NCI-H2107 (cell line): ENCODE results near the gene GRM8.
"Not testable (repeated sequence)": the region's sequence is repeated elsewhere in the genome, so short reads cannot be mapped to it uniquely, and the experiment has no call there.

Experiments used
- DNase-seq: peaks from one replicate; lab custom pipeline; 2025; lab: John Stamatoyannopoulos, UW

GRM8 gene

GRCh38 chr7:126718419-126718818 lies 534.3 kb downstream of the GRM8 start:
- DNase-seq: no peak

DNA sequence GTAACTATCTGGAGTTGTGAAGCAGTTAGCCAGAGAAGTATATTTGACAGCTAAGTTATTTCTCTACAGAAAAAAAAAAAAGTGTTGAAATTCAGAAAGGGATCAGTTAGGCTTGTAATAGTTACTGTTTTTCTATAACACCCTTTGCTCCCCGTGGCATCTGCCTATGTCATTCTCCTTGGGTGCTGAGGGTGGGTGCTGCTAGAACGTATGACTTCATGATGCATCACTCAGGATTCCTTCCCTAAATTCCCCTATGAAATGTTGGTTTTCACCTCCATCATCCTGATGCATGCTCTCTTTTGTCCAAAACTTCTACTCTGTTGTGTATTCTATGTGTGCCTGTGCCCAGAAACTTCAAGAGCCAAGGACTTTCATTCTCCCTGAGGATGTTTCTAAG lies 536.4 kb downstream of the GRM8 start:
- DNase-seq: no peak

- DNase-seq: peak; percentile 45
Observed at GRCh38 chr7:126715076-126715475, 537.7 kb downstream of the GRM8 start.

- no peak for DNase-seq
Observed at GRCh38 chr7:126702242-126703016, 550.3 kb downstream of the GRM8 start.

DNA sequence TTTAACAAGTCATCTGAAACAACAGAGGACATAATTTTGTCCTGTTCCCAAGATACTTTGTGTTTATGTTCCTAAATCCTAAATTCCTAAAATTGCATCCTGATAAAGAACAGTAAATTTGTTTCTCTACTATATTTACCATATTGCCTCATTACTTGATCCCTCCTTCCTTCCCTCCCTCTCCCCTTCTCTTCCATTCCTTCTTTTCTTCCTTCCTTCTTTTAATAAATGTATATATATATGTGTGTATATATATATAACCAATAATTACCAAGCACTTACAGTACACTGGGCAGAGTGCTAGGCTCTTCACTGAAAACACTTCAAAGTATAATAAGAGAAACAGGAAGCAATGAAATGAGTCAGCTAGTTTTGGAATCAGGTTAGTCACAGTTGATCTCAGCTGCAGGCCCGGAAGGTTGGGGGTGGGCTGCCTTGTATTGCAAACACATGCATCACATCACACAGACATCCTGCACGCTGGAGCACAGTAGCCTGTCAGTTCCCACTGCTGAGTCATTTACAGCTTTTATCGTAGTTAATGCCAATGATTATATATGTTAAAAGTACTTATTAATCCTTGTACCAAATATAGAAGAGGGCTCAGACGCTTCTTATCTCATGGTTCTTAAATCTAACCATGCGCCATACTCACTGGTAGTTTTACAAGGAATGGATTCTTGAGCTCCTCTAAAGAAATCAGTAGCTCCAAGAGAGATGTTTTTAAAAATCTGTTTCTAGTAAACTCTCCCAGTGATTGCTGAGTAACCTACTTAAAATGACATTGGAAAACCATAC lies 551.7 kb downstream of the GRM8 start:
- peak; percentile 73 for DNase-seq

GRCh38 chr7:126699707-126700106 lies 553.0 kb downstream of the GRM8 start:
- no peak for DNase-seq

- DNase-seq: no peak
Observed at GRCh38 chr7:126698909-126699308, 553.8 kb downstream of the GRM8 start.

DNA sequence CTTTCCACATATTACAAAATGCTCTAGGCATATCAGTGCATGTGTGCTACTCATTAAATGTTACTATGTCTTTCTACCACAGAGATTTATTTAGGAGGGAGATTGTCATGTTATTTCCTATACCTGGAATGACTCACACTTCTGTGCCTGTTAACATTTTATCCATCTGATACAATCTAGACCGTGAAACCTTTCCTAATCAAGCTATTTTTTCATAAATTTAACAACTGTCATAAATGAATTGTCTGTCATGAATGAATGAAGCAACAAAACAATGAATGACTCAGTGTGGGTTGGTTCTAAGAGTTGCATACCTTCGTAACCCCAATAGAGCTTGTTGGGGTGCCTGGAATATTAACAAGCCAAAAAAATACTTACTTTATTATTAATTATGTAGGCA lies 554.3 kb downstream of the GRM8 start:
- DNase-seq: no peak

DNA sequence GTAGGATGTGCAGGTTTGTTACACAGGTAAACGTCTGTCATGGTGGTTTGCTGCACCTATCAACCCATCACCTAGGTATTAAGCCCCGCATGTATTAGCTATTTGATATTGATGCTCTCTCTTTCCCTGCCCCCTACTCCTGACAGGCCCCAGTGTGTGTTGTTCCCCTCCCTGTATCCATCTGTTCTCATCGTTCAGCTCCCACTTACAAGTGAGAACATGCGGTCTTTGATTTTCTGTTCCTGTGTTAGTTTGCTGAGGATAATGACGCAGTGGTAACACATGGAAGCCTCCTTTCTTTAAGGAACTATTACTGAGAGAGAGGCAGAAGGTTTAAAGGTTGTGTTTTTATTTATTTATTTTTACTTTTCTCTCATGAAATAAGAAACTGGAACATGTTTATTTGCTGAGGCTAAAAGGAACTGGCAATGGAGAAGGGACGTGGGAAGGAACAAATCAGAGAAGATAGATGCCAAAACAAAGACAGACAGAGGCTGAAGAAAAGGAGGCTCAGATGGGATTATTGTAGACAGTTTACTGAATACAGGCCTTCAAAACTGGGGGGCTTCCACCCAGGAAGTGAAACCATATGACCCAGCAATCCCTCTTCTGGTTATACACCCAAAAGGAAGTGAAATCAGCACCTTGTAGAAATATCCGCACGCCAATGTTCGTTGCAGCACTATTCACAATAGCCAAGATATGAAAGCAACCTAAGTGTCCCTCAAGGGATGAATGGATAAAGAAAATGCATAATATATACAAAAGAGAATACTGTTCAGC lies 556.3 kb downstream of the GRM8 start:
- DNase-seq: no peak

GRCh38 chr7:126690848-126691751 lies 561.6 kb downstream of the GRM8 start:
- DNase-seq: no peak

- no peak for DNase-seq
Observed at GRCh38 chr7:126690104-126690503, 562.6 kb downstream of the GRM8 start.

DNA sequence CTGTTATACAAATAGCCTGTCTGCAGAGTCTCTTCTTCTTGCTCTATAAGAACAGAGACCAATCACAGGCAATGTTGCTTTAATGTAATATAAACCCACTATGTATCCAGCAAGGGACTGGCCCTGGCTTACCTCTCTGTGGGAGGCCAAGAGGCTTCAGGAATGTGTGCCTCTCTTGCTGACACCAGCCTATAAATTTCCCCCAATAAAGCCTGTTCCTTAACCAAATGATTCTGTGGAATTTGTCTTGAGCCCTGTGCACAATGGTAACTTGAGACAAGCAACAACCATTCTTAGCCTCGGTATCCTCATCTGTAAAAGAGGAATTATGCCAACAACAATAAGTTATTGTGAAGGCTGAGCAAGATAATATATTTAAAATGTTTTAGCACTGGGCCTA lies 563.7 kb downstream of the GRM8 start:
- no peak for DNase-seq

DNA sequence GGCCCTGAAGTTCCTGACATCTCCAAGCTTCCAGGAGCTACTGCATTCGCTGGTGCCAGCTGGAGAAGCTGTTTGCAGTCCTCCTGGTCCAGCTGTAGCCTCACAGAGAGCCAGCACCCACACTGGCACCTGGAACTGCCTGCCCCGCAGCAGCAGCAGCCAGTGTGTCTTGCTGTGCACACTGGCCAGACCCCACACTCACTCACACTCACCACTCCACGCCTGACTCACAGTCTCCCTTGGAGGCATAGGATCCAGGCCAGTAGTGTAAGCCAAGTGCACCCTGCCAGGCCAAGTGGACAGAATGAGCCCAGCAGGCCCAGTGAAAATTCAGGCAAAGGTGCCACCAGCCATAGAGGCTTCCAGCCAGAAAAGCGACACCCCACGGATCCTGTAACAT lies 566.3 kb downstream of the GRM8 start:
- no peak for DNase-seq

DNA sequence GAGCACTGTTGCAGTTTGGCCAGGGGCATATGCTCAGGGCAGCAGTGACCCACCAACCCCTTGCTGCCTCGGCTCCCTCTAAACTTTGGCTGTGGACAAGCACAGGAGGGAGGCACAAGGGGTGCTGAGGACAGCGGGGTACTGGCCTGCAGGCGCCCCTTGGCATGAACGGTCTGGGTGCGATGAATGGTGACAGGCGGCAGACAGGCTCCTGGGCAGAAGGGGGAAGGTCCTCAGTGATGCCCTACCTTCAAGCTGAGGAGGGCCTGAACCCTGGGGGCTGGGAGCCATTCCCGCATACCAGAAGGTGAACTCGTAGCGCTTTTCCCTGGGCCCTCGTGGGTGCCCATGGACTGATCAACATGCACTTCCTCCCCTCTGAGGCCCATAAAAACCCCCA lies 567.1 kb downstream of the GRM8 start:
- DNase-seq: no peak

DNA sequence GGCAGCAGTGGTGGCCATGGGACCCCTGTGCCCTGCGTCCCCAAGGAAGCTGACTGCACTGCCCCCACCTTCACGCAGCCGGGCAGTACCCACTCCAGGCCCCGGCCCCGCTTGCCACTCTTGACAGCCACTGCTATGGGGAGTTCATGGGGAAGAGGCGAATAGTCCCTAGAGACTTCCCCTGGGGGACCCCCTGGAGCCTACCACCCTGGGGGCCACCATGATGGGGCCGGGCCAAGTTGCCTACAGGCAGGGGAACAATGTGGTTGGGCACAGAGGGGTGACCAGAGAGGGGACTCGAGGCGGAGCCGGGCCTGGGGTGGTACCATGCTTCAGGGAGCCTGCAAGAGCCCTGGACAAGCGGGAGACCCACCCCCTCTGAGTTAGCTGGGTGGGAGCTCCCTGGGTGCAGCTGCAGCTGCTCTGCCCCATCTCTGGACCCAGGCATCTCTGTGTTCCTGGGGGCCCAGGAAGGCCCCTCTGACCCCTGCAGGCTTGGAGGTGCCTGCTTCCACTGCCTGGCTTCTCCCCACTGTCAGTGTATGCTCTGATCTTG lies 567.6 kb downstream of the GRM8 start:
- DNase-seq: no peak

DNA sequence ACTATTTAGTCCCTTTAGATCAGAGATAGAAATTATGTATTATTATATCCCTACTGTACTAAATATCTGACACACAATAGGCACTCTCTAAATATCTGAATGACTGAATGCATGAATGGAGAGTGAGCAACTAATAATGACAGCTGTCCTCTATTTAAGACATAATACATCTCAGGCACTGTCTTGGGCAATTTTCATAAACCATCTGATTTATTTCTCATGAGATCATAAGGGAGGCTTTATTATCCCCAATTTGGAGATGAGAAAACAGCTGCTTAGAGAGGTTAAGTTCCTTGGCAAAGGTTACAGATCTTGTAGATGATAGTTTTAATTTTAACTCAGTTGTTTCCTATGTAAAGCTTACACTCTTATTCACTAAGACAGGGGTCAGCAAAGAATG lies 570.6 kb downstream of the GRM8 start:
- no peak for DNase-seq

DNA sequence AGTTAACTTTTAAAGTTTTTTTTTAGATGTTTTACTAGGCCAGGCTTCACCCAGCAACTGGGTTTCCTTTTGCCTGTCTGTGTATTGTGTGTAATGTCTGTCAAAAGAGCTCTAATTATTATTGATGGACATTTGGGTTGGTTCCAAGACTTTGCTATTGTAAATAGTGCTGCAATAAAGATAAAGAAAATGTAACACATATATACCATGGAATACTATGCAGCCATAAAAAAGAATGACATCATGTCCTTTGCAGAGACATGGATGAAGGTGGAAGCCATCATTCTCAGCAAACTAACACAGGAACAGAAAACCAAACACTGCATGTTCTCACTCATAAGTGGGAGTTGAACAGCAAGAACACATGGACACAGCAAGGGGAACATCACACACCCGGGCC lies 584.0 kb downstream of the GRM8 start:
- DNase-seq: not testable (repeated sequence)

- no peak for DNase-seq
Observed at GRCh38 chr7:126668367-126668752, 584.4 kb downstream of the GRM8 start.

DNA sequence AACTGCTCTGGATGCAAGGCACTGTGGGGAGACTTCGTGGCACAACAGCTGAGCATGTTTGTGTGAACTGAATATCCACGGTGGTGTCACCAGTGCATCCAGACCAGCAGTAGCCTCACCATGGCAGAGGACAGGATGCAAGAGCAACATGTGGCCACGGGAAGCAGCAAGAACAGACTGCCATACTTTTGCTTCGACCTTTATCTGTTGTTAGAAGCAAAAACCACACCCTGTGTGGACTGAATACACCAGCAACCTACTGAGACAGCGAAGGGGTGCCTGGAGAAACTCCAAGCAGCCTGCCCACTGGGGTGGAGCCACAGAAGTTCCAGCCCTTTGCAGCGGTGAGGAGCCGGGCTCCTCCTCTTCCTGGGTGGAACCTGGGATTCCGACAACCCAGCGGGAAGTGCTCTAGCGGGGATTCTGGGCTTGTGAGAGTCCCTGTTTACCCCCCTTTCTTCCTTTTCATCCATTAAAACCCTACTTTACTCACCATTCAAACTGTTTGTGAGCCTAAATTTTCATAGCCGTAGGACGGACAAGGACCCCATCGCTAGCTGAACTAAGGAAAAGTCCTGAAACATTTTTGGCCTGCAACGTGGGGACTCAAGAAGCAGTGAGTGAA lies 584.9 kb downstream of the GRM8 start:
- DNase-seq: no peak

DNA sequence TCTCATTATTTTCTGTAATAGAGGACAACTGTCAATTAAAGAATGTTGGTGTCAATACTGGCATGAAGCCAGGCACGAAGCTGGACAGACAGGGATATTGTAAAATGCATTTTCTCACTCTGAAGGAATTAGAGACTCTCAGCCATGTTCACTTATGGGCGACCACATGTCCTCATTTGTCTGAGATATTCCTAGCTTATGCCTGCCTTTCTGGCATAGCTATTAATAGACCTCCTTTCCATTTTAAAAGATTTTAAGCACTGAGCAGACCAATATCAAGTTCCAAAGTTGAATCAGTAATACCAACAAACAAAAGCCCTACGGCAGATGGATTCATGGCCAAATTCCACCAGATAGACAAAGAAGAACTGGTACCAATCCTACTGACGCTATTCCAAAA lies 589.9 kb downstream of the GRM8 start:
- no peak for DNase-seq

- no peak for DNase-seq
Observed at GRCh38 chr7:126659124-126659523, 593.6 kb downstream of the GRM8 start.
